Measurements from ENCODE around the gene WIZ. TPM values are rescaled to one million over a fixed set of nuclear protein-coding genes. Genes with fewer than 3 reads are reported as not detected.

WIZ gene
- polyA plus RNA-seq, 4 donors, result 23.7 to 47.6 (median 38.8) TPM

GRCh38 chr19:15448044-15448777, 1.5 kb downstream of the WIZ start:
- no peak for DNase-seq (ENCODE audit: low read depth in 4 of 4, low spot score in 2 of 4)

- no peak for DNase-seq (ENCODE audit: low read depth in 4 of 4, low spot score in 2 of 4)
Observed at GRCh38 chr19:15447057-15447456, 2.7 kb downstream of the WIZ start.

- no peak for DNase-seq (ENCODE audit: low read depth in 4 of 4, low spot score in 2 of 4)
Observed at GRCh38 chr19:15445807-15446376, 3.9 kb downstream of the WIZ start.

- DNase-seq (ENCODE audit: low read depth in 4 of 4, low spot score in 2 of 4), result no peak
Observed at GRCh38 chr19:15445227-15445605, 4.5 kb downstream of the WIZ start.

GRCh38 chr19:15444505-15445226, 5.1 kb downstream of the WIZ start:
- no peak for DNase-seq (ENCODE audit: low read depth in 4 of 4, low spot score in 2 of 4)

GRCh38 chr19:15443838-15444237, 5.9 kb downstream of the WIZ start:
- DNase-seq (ENCODE audit: low read depth in 4 of 4, low spot score in 2 of 4), result no peak

- DNase-seq (ENCODE audit: low read depth in 4 of 4, low spot score in 2 of 4), result no peak
Observed at GRCh38 chr19:15443325-15443724, 6.4 kb downstream of the WIZ start.

- no peak for DNase-seq (ENCODE audit: low read depth in 4 of 4, low spot score in 2 of 4)
Observed at GRCh38 chr19:15442142-15442920, 7.4 kb downstream of the WIZ start.

- DNase-seq (ENCODE audit: low read depth in 4 of 4, low spot score in 2 of 4), result no peak
Observed at GRCh38 chr19:15441317-15441716, 8.4 kb downstream of the WIZ start.

GRCh38 chr19:15439821-15440641, 9.7 kb downstream of the WIZ start:
- no peak for DNase-seq (ENCODE audit: low read depth in 4 of 4, low spot score in 2 of 4)

GRCh38 chr19:15439078-15439799, 10.5 kb downstream of the WIZ start:
- no peak for DNase-seq (ENCODE audit: low read depth in 4 of 4, low spot score in 2 of 4)

- DNase-seq (ENCODE audit: low read depth in 4 of 4, low spot score in 2 of 4), result no peak
Observed at GRCh38 chr19:15438577-15438976, 11.2 kb downstream of the WIZ start.

- no peak for DNase-seq (ENCODE audit: low read depth in 4 of 4, low spot score in 2 of 4)
Observed at GRCh38 chr19:15438124-15438496, 11.6 kb downstream of the WIZ start.

- no peak for DNase-seq (ENCODE audit: low read depth in 4 of 4, low spot score in 2 of 4)
Observed at GRCh38 chr19:15437355-15438123, 12.2 kb downstream of the WIZ start.

- no peak for DNase-seq (ENCODE audit: low read depth in 4 of 4, low spot score in 2 of 4)
Observed at GRCh38 chr19:15436826-15437110, 13.0 kb downstream of the WIZ start.

GRCh38 chr19:15436012-15436825, 13.5 kb downstream of the WIZ start:
- DNase-seq (ENCODE audit: low read depth in 4 of 4, low spot score in 2 of 4), result no peak

GRCh38 chr19:15433519-15434069, 16.2 kb downstream of the WIZ start:
- no peak for DNase-seq (ENCODE audit: low read depth in 4 of 4, low spot score in 2 of 4)
